Measurements from ENCODE around the gene MAP4. TPM values are rescaled to one million over a fixed set of nuclear protein-coding genes. Genes with fewer than 3 reads are reported as not detected.

The MAP4 gene
- total and polyA plus RNA-seq, 2 of the 13 experiments (the other 11 are each of a cell fraction or from before 2014, with no cell fraction given), result 33.1 to 38.7 TPM

DNA sequence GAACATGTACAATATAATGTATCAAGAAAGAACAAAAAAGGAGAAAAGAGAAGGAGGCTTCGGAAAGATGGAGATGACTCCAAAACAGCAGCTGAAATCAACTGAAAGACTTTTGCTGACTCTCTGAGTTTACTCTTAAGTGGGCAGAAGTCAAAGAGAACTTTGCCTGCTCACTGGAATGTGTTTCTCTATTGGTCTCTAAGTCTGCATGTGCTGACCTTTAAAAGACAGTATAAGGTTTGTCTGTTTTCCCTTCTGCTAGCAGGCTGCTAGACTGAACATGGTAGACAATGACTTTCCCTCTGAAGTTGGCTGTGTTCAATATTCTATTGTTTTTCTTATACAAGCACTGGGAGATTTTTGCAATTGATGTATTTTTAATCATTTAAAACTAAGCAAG is 7.2 kb upstream of the MAP4 start (continued):
- TF ChIP-seq SNAPC2 (CRISPR knock-in tag; IDR thresholded peaks at IDR 0.05) (no peak), ZNF441 (CRISPR knock-in tag; IDR thresholded peaks at IDR 0.05; ENCODE audit: borderline replicate concordance) (no peak), SP5 (CRISPR knock-in tag; IDR thresholded peaks at IDR 0.05; ENCODE audit: borderline replicate concordance, low read depth) (no peak), GPN1 (CRISPR knock-in tag; IDR thresholded peaks at IDR 0.05; ENCODE audit: borderline replicate concordance) (no peak), ZNF354B (CRISPR knock-in tag; IDR thresholded peaks at IDR 0.05) (no peak), SNRNP70 (IDR thresholded peaks at IDR 0.05; ENCODE audit: low read depth, low read length) (no peak), ZNF569 (CRISPR knock-in tag; IDR thresholded peaks at IDR 0.05; ENCODE audit: borderline replicate concordance) (no peak)
- TF ChIP-seq, protein P1, sequence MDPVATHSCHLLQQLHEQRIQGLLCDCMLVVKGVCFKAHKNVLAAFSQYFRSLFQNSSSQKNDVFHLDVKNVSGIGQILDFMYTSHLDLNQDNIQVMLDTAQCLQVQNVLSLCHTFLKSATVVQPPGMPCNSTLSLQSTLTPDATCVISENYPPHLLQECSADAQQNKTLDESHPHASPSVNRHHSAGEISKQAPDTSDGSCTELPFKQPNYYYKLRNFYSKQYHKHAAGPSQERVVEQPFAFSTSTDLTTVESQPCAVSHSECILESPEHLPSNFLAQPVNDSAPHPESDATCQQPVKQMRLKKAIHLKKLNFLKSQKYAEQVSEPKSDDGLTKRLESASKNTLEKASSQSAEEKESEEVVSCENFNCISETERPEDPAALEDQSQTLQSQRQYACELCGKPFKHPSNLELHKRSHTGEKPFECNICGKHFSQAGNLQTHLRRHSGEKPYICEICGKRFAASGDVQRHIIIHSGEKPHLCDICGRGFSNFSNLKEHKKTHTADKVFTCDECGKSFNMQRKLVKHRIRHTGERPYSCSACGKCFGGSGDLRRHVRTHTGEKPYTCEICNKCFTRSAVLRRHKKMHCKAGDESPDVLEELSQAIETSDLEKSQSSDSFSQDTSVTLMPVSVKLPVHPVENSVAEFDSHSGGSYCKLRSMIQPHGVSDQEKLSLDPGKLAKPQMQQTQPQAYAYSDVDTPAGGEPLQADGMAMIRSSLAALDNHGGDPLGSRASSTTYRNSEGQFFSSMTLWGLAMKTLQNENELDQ (CRISPR knock-in tag; IDR thresholded peaks at IDR 0.05; ENCODE audit: borderline replicate concordance), result no peak
- TF ChIP-seq, protein P2, sequence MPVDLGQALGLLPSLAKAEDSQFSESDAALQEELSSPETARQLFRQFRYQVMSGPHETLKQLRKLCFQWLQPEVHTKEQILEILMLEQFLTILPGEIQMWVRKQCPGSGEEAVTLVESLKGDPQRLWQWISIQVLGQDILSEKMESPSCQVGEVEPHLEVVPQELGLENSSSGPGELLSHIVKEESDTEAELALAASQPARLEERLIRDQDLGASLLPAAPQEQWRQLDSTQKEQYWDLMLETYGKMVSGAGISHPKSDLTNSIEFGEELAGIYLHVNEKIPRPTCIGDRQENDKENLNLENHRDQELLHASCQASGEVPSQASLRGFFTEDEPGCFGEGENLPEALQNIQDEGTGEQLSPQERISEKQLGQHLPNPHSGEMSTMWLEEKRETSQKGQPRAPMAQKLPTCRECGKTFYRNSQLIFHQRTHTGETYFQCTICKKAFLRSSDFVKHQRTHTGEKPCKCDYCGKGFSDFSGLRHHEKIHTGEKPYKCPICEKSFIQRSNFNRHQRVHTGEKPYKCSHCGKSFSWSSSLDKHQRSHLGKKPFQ (CRISPR knock-in tag; IDR thresholded peaks at IDR 0.05; ENCODE audit: insufficient replicate concordance), result no peak
- TF ChIP-seq, protein P3, sequence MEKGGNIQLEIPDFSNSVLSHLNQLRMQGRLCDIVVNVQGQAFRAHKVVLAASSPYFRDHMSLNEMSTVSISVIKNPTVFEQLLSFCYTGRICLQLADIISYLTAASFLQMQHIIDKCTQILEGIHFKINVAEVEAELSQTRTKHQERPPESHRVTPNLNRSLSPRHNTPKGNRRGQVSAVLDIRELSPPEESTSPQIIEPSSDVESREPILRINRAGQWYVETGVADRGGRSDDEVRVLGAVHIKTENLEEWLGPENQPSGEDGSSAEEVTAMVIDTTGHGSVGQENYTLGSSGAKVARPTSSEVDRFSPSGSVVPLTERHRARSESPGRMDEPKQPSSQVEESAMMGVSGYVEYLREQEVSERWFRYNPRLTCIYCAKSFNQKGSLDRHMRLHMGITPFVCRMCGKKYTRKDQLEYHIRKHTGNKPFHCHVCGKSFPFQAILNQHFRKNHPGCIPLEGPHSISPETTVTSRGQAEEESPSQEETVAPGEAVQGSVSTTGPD (CRISPR knock-in tag; IDR thresholded peaks at IDR 0.05), result no peak
- TF ChIP-seq, protein P4, sequence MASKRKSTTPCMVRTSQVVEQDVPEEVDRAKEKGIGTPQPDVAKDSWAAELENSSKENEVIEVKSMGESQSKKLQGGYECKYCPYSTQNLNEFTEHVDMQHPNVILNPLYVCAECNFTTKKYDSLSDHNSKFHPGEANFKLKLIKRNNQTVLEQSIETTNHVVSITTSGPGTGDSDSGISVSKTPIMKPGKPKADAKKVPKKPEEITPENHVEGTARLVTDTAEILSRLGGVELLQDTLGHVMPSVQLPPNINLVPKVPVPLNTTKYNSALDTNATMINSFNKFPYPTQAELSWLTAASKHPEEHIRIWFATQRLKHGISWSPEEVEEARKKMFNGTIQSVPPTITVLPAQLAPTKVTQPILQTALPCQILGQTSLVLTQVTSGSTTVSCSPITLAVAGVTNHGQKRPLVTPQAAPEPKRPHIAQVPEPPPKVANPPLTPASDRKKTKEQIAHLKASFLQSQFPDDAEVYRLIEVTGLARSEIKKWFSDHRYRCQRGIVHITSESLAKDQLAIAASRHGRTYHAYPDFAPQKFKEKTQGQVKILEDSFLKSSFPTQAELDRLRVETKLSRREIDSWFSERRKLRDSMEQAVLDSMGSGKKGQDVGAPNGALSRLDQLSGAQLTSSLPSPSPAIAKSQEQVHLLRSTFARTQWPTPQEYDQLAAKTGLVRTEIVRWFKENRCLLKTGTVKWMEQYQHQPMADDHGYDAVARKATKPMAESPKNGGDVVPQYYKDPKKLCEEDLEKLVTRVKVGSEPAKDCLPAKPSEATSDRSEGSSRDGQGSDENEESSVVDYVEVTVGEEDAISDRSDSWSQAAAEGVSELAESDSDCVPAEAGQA (IDR thresholded peaks at IDR 0.05; ENCODE audit: low read depth), result no peak
- TF ChIP-seq, protein P4 (CRISPR knock-in tag; IDR thresholded peaks at IDR 0.05; ENCODE audit: borderline replicate concordance), result no peak
- TF ChIP-seq, protein P5, sequence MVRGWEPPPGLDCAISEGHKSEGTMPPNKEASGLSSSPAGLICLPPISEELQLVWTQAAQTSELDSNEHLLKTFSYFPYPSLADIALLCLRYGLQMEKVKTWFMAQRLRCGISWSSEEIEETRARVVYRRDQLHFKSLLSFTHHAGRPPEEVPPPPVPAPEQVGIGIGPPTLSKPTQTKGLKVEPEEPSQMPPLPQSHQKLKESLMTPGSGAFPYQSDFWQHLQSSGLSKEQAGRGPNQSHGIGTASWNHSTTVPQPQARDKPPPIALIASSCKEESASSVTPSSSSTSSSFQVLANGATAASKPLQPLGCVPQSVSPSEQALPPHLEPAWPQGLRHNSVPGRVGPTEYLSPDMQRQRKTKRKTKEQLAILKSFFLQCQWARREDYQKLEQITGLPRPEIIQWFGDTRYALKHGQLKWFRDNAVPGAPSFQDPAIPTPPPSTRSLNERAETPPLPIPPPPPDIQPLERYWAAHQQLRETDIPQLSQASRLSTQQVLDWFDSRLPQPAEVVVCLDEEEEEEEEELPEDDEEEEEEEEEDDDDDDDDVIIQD (CRISPR knock-in tag; IDR thresholded peaks at IDR 0.05; ENCODE audit: low read depth), result 0 out of 2 replicates have a peak, but pooled peaks have one; percentile 31
